Stimulated activated CD4-positive, alpha-beta T cell treated with anti-CD3 and anti-CD28 coated beads, Interleukin-1b, Interleukin-23, amount 100 ng/mL, for 1 hour (primary cell): ENCODE measurements around the gene DNAAF2.

ENCODE experiments used
- DNase-seq, 2 donors: peaks; one replicate each; pipeline ENCODE4 v3.0.0-alpha.2; 2020; ENCODE audit warnings: low read depth in 2 of 2

The DNAAF2 gene

DNA sequence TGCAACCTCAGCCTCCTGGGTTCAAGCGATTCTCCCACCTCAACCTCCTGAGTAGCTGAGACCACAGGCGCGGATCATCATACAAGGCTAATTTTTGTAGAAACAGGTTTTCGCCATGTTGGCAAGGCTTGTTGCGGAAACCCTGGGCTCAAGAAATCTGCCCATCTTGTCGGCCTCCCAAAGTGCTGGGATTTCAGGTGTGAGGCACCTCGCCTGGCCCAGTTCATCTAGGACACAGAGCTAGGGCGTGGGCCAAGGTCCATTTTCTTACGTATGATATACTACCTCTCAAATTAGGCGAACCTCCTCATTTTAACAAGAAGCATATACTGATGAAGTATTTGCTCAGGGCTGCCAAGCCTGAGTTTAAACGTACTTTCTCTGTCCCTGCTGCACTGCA is 51.0 kb downstream of the DNAAF2 start:
- DNase-seq, result no peak

DNA sequence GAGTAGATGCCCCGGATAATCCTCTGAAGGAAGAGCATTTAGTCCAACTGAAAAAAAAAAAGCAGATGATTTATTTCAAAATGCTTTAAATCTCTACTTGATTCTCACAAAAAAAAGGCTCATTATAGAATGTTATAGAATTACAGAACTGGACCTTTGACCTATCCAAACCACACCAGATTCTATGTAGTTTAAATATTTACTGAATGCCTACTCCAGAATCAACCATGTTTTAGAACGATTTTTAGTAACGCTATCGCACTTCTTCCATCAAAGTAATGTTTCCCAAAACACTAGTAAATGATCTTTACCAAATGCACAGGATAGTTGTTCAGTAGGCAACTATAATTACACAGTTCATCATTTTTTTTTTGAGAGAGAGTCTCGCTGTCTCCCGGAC is 51.4 kb downstream of the DNAAF2 start:
- no peak for DNase-seq

DNA sequence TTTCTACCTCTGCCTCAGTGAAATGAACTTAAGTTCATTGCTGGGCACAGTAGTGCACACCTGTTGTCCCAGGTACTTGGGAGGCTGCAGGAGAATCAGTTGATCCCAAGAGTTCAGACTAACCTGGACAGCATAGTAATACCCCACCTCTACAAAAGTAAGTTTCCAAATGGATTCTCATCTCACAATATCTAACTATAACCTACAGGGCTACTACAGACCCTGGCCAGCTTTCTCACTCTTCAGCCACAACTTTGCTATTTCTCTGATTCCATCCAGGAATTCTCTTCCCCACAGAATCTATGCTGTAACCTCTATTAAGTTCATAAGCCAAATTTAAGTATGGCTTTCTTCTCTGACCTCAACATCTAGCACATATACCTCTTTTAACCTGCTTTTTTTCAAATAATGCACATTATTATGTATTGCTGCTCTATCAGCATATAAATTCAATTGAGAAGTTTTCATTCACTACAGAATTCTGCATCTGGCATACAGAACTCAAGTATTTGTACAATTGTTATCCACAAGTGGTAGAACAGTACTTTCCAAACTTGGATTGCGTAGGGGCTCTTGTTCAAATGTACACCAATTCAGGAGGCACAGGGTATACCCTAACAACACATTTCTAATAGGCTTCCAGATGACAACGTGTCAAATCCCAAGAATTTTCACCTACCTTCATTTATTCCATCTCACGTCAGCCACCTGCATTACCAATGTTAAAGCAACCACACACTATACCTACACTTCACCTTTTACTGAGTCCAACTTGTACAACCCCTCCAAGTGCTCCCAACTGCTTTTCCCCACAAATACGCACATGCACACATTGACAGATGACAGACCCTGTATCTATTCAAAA is 52.7 kb downstream of the DNAAF2 start:
- DNase-seq, result no peak

DNA sequence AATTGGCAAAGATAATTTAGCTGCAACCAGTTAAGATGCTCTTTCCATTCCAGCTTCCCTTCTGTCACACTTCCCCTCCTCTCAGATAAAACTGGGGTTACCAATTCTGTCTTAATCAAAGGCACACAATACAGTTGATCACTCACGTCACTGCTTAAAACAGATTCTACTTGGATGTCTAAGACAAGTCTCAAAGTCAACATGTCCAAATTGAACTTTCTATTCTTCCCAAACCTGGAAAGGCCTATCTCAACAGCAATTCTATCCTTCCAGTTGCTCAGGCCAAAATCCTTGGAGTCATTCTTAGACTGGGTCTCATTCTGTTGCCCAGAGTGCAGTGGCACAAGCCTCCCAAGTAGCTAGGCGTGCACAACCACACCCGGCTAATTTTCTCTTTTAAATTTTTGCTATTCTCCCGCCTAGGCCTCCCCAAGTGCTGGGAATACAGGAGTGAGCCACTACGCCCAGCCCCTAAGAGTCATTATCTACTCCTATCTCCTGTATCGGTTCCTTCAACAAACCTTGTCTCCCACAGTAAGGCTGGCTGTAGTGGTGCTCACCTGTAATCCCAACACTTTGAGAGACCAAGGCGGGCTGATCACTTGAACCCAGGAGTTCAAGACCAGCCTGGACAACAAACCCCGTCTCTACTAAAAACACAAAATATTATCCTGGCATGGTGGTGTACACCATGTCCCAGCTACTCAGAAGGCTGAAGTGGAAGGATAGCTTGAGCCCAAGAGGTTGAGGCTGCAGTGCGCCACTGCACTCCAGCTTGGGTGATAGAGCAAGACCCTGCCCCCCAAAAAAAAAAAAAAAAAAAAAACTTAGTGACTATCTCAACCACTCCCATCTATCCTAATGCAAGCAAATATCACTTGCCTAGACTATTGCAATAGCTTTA is 53.6 kb downstream of the DNAAF2 start:
- DNase-seq, result no peak

DNA sequence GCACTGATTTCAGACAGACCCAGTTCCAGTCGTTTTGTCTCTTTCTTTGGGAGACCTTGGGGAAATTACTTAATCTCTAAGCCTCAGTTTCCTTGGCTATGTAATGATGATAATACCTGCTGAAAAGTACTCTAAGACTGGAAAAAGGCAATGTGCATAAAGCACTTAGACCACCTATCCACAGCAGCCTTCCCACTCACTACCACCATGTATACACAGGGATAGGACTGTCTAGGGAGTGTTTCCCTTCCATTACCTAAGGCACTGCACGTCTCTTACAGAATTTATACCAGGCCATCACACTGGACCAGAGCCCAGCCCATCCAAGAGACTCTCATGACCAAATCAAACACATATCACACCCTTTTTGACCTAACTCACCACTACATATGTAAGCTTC is 55.2 kb downstream of the DNAAF2 start:
- no peak for DNase-seq

DNA sequence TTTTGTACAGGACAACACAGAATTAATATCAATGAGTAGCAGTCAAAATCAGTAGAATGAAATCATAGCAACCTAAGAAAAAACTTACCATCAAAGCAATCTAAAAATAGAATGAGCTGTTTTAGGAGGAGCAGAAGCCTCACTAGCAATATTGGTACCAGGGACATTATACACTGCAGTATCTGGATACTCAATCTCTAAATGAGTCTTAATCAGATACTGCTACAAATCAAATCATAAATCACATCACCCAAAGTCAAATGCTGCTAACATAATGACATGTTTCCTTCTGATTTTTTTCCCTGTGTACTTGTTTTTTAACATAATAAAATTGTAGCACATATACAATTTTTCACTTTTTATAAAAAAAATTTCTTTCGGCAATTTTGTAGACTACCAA is 56.9 kb downstream of the DNAAF2 start:
- no peak for DNase-seq
